Esophagus muscularis mucosa (tissue), 4 donors: ENCODE results near the gene MGLL.
A peak's percentile ranks its signal among the peaks of the same experiment; 100 is the strongest.

Experiments
- CTCF ChIP-seq, 3 experiments: fragments of 200-600 bp in 2 of 3; fragments of 450-650 bp in 1 of 3; sonication (generic) in 2 of 3; IDR thresholded peaks; one replicate each; pipeline ENCODE4 v1.5.1; 2017 to 2019; ENCODE audit warnings: antibody characterized with exemption in 3 of 3, mild to moderate bottlenecking in 2 of 3, moderate library complexity in 1 of 3
- EP300 ChIP-seq: sonication (generic); formaldehyde crosslinking; IDR thresholded peaks from one replicate; pipeline ENCODE4 v1.6.1; 2017; ENCODE audit warnings: antibody characterized with exemption
- POLR2A ChIP-seq: fragments of 450-650 bp; IDR thresholded peaks from one replicate; pipeline ENCODE4 v1.6.1; 2017; ENCODE audit warnings: antibody characterized with exemption, moderate library complexity, mild to moderate bottlenecking, low read depth
- POLR2AphosphoS5 ChIP-seq, 2 donors: sonication (generic); formaldehyde crosslinking; IDR thresholded peaks; one replicate each; pipeline ENCODE4 v1.6.1; 2017; ENCODE audit warnings: antibody characterized with exemption in 2 of 2

- TF ChIP-seq CTCF (IDR thresholded peaks at IDR 0.05) (peak; percentile 9 to 18 (median 18)), EP300 (no peak), POLR2A (no peak), POLR2AphosphoS5 (IDR thresholded peaks at IDR 0.05) (peak in 1 of 2 donors; percentile 14)
Measured at GRCh38 chr3:127746400-127747057, 75.8 kb downstream of the MGLL start.
